ENCODE results near the gene OR51B2.

DNA sequence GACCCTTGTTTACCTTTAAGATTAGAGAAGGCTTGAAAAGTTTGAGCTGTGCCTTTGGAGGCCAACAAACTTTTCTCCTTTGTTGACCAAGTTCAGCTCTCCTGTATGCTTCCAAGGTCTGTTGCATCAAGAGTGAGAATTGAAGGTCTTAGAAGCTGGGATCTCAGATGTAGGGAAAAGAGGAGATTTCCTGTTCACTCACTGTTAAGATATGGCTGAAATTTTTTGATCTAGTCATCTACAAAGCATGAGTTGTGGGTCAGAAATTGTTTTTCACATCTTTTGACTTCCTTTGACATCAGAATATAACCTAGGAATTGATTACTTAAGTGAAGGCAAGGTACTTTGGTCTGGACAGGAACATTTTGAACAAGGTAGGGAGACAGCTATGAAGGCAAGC, 34.4 kb downstream of the OR51B2 start:
- TF ChIP-seq, protein P1, sequence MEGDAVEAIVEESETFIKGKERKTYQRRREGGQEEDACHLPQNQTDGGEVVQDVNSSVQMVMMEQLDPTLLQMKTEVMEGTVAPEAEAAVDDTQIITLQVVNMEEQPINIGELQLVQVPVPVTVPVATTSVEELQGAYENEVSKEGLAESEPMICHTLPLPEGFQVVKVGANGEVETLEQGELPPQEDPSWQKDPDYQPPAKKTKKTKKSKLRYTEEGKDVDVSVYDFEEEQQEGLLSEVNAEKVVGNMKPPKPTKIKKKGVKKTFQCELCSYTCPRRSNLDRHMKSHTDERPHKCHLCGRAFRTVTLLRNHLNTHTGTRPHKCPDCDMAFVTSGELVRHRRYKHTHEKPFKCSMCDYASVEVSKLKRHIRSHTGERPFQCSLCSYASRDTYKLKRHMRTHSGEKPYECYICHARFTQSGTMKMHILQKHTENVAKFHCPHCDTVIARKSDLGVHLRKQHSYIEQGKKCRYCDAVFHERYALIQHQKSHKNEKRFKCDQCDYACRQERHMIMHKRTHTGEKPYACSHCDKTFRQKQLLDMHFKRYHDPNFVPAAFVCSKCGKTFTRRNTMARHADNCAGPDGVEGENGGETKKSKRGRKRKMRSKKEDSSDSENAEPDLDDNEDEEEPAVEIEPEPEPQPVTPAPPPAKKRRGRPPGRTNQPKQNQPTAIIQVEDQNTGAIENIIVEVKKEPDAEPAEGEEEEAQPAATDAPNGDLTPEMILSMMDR (IDR thresholded peaks at IDR 0.05; ENCODE audit: low read length): no peak
- TF ChIP-seq EZH2 (IDR thresholded peaks at IDR 0.05; ENCODE audit: borderline replicate concordance, low read length): no peak

Measured in OCI-LY1 (cell line).